ENCODE data around the gene NTM.

Gene NTM

DNA sequence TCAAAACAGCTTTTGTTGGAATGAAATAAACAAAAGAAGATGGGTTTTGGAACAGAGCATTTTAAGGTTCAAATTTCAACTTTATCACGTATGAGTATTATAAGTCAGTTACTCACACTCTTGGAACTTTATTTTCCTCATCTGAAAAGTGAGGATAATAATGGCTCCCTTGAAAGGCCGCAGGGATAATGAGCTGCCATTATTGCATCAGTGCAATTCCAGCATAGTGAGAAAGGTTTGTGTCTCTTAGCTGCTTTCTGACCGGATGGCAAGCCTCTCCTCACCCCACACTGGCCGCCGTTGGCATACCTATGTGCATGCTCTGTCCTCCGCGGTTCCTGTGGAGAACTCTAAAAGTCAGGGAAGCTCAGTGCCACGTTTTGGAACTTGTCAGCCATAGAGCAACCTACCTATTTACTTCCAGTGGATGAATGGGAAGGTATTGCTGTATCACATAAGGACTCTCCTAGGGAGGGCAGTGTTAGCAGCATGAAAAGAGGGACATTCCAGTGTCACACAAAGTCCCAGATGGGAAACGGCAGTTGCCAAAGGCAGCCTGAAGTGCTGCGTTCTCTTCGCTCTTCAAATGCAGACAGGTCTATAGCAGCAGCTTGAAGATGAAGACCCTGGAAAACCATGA lies 368.9 kb downstream of the NTM start:
- TF ChIP-seq LEF1 (IDR thresholded peaks at IDR 0.05; ENCODE audit: borderline replicate concordance) (no peak), FOXK2 (IDR thresholded peaks at IDR 0.05) (no peak), ARNT (IDR thresholded peaks at IDR 0.05) (no peak), ZNF384 (IDR thresholded peaks at IDR 0.05) (no peak), NFRKB (IDR thresholded peaks at IDR 0.05) (no peak), SUZ12 (IDR thresholded peaks at IDR 0.05) (no peak), BHLHE40 (IDR thresholded peaks at IDR 0.05; ENCODE audit: borderline replicate concordance) (no peak), FOXA1 (IDR thresholded peaks at IDR 0.05) (no peak), SP1 (IDR thresholded peaks at IDR 0.05) (no peak)
- POLR2A ChIA-PET, result no interaction called here
- DNase-seq (ENCODE audit: extremely low spot score), result no peak
- CTCF ChIA-PET, result interaction anchor here (1.1 to 1.5 kb wide), 2 partner anchors 8 to 9 kb away, joined by 3 to 4 read pairs; no protein-coding TSS in a partner anchor

DNA sequence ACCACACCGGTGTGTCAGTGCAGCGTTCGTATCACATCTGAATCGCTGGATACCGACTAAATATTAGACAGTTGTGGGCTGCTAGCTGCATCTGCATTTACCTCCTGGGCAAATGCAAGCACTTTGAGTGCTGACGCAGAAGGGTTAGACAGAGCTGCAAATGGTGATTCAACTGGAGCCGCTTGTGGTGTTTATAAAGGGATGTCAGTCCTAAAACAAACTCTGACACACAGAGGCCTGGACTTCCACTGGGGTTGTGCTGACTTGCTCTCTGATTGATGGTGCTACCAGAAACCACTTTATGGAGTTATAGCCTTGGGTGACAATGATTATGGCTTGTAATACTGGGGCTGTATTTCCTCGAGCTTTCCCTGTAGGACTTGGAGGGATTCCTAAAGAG lies 374.4 kb downstream of the NTM start:
- CTCF ChIA-PET, result no interaction called here
- no peak for TF ChIP-seq FOXK2 (IDR thresholded peaks at IDR 0.05)
- no peak for TF ChIP-seq SP1 (IDR thresholded peaks at IDR 0.05)
- TF ChIP-seq ZNF384 (IDR thresholded peaks at IDR 0.05), result no peak
- TF ChIP-seq HDGF (IDR thresholded peaks at IDR 0.05; ENCODE audit: borderline replicate concordance), result no peak
- no peak for TF ChIP-seq BHLHE40 (IDR thresholded peaks at IDR 0.05; ENCODE audit: borderline replicate concordance)
- TF ChIP-seq SUZ12 (IDR thresholded peaks at IDR 0.05), result no peak
- no peak for TF ChIP-seq FOXM1 (IDR thresholded peaks at IDR 0.05; ENCODE audit: borderline replicate concordance)
- TF ChIP-seq CTBP1 (IDR thresholded peaks at IDR 0.05; ENCODE audit: borderline replicate concordance), result no peak
- TF ChIP-seq TARDBP (IDR thresholded peaks at IDR 0.05), result no peak
- TF ChIP-seq, protein P1, sequence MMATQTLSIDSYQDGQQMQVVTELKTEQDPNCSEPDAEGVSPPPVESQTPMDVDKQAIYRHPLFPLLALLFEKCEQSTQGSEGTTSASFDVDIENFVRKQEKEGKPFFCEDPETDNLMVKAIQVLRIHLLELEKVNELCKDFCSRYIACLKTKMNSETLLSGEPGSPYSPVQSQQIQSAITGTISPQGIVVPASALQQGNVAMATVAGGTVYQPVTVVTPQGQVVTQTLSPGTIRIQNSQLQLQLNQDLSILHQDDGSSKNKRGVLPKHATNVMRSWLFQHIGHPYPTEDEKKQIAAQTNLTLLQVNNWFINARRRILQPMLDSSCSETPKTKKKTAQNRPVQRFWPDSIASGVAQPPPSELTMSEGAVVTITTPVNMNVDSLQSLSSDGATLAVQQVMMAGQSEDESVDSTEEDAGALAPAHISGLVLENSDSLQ (IDR thresholded peaks at IDR 0.05), result no peak
- no peak for TF ChIP-seq NFRKB (IDR thresholded peaks at IDR 0.05)
- TF ChIP-seq L3MBTL2 (conservative IDR thresholded peaks at IDR 0.05), result no peak
- TF ChIP-seq LEF1 (IDR thresholded peaks at IDR 0.05; ENCODE audit: borderline replicate concordance), result no peak
- no peak for TF ChIP-seq ELF4 (IDR thresholded peaks at IDR 0.05)
- no peak for DNase-seq (ENCODE audit: extremely low spot score)
- POLR2A ChIA-PET, result no interaction called here

DNA sequence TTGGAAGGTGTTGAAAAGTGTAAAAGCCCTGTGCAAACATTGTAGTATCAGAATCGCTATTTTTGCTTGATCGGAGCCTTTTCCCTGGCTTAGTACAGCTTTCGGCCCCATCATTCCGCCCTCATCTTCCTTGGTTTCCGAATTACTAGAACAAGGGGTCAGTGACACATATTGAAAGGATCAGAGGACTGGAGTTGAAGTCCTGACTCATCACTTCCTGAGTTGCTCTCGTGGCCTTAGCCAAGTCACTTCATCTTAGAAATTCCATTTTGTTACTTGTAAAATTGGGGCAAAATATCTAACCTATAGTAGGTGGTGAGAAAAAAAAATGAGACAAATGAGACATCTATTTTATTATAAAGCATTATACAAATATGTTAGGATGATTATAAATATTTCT lies 375.0 kb downstream of the NTM start:
- ChIA-PET POLR2A (no interaction called here), CTCF (interaction anchor here (0.7 kb wide), 1 partner anchor 424 kb away, joined by 6 read pairs; no protein-coding TSS in a partner anchor)
- TF ChIP-seq CTBP1 (IDR thresholded peaks at IDR 0.05; ENCODE audit: borderline replicate concordance), result no peak
- TF ChIP-seq LEF1 (IDR thresholded peaks at IDR 0.05; ENCODE audit: borderline replicate concordance), result no peak
- no peak for TF ChIP-seq FOXK2 (IDR thresholded peaks at IDR 0.05)
- no peak for TF ChIP-seq HDGF (IDR thresholded peaks at IDR 0.05; ENCODE audit: borderline replicate concordance)
- TF ChIP-seq BHLHE40 (IDR thresholded peaks at IDR 0.05; ENCODE audit: borderline replicate concordance), result no peak
- no peak for DNase-seq (ENCODE audit: extremely low spot score)

DNA sequence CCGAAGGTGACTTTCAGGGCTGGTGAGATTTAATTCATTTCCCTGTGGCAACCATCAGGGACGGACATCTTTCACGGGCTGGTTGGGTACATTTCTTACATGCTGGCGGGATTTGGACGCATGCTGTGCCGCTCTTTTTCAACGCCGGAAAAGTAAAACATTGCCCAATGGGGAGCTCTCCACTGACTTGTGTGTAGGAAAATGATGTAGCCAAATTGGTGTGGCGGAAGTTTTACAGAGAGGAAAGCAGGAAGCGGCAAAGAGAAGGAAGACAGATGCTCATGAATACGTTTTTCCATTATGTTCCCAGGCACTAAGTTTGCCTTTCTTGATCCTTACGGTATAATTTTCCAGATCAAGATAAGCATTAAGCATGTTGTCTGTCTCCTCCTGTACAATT lies 375.8 kb downstream of the NTM start:
- ChIA-PET CTCF (interaction anchor here (0.6 to 0.7 kb wide), 3 partner anchors 12 to 423 kb away, joined by 3 to 6 read pairs (median 5); no protein-coding TSS in a partner anchor), POLR2A (no interaction called here)
- DNase-seq (ENCODE audit: extremely low spot score), result no peak
- no peak for TF ChIP-seq ARNT (IDR thresholded peaks at IDR 0.05)

DNA sequence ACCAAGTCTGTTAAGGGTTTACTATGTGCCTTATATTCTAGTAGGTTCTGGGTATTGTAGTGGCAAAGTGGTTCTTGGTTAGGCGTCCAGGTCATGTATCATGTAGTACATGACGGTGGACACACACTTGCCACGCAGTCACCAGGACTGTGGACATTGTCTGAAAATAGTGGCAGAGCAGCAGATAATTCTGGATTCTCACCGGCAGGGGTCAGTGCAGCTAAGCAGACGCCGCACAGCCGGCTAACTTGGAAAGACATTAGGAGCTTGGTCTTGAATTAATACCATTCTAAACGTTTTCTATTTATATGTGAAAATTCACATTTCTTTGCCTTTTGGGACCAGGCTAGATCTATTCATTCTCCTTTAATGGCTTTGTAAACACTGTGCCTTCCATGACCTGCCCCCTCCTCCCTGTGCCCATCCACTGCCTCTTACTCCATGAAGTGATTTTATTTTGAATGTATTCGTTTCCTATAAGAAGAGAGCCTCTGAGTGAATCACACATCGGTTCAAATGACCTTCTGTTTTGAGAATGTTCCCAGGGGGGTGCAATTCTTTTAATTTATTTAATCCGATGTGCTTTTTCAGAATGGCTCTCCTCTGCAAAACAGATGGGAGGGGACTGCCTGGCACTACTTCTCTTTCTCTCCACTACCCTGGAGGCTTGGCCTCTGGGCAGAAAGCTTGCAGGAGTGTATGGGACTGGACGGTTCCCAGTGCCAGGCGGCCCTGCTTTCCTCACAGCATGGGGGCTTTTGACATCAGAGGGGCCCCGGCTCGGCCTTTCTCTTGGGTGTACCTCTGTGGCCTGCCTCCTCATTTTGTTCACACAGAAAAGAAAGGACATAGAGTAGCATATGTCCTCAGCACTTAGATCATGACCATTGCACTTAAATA lies 378.0 kb downstream of the NTM start:
- TF ChIP-seq FOXM1 (IDR thresholded peaks at IDR 0.05; ENCODE audit: borderline replicate concordance), result no peak
- no peak for TF ChIP-seq ELF4 (IDR thresholded peaks at IDR 0.05)
- peak; percentile 50 for DNase-seq (ENCODE audit: extremely low spot score)
- ChIA-PET CTCF (interaction anchor here (0.7 to 2.1 kb wide), 9 partner anchors 8 to 163 kb away, joined by 3 to 4 read pairs (median 4); no protein-coding TSS in a partner anchor), POLR2A (no interaction called here)

DNA sequence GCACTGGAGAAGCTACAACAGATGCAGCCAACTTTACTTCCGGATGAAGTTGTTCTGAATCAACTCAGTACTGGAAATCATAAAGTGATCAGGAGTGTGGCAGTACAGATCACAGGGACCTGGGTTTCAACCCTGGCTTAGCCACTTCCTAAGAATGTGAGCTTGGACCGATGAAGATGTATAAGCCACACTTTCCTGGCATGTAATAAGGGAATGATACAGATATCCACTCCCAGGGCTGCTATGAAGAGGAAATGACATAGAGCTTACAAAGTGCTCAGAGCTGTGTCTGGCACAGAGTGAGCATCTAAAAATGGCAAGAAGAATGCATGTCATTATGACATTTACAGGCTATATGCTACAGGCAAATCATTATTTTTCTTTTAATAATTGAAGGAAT lies 378.7 kb downstream of the NTM start:
- CTCF ChIA-PET, result interaction anchor here (2.1 kb wide), 1 partner anchor 162 kb away, joined by 4 read pairs; no protein-coding TSS in a partner anchor
- POLR2A ChIA-PET, result no interaction called here
- TF ChIP-seq ELF4 (IDR thresholded peaks at IDR 0.05) (no peak), CTBP1 (IDR thresholded peaks at IDR 0.05; ENCODE audit: borderline replicate concordance) (no peak), ZNF384 (IDR thresholded peaks at IDR 0.05) (no peak), LEF1 (IDR thresholded peaks at IDR 0.05; ENCODE audit: borderline replicate concordance) (no peak), ARNT (IDR thresholded peaks at IDR 0.05) (no peak), TARDBP (IDR thresholded peaks at IDR 0.05) (no peak), SUZ12 (IDR thresholded peaks at IDR 0.05) (no peak), HDGF (IDR thresholded peaks at IDR 0.05; ENCODE audit: borderline replicate concordance) (no peak), NFRKB (IDR thresholded peaks at IDR 0.05) (no peak), FOXA1 (IDR thresholded peaks at IDR 0.05) (no peak), FOXK2 (IDR thresholded peaks at IDR 0.05) (no peak), FOXM1 (IDR thresholded peaks at IDR 0.05; ENCODE audit: borderline replicate concordance) (no peak), BHLHE40 (IDR thresholded peaks at IDR 0.05; ENCODE audit: borderline replicate concordance) (no peak), SP1 (IDR thresholded peaks at IDR 0.05) (no peak), L3MBTL2 (conservative IDR thresholded peaks at IDR 0.05) (no peak)
- TF ChIP-seq, protein P1 (IDR thresholded peaks at IDR 0.05), result no peak
- no peak for DNase-seq (ENCODE audit: extremely low spot score)

DNA sequence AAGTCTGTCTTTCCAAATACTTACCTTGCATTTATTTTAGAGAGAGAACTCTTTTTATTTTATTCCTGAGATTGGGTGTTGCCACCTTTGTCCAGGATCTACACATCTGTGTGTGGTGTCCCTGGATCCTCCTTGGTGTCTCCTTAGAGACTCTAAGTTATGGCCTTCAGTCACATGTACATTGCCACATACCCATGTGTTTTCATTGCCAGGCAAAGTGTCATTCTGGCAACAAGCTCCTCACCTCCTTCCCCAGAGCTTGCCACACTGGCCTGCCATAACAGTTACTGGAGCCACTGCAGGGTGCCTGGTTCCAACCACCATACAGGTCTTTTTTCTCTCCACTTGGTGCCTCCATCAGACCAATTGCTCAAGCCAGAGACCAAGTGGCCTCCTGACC lies 379.7 kb downstream of the NTM start:
- POLR2A ChIA-PET, result no interaction called here
- TF ChIP-seq, protein P1 (IDR thresholded peaks at IDR 0.05), result no peak
- no peak for TF ChIP-seq L3MBTL2 (conservative IDR thresholded peaks at IDR 0.05)
- no peak for TF ChIP-seq ARNT (IDR thresholded peaks at IDR 0.05)
- TF ChIP-seq SP1 (IDR thresholded peaks at IDR 0.05), result no peak
- TF ChIP-seq FOXA1 (IDR thresholded peaks at IDR 0.05), result no peak
- CTCF ChIA-PET, result no interaction called here
- no peak for DNase-seq (ENCODE audit: extremely low spot score)
